DMS 273 (cell line): ENCODE measurements around the gene JMY.

ENCODE experiments used
- DNase-seq: peaks from one replicate; lab custom pipeline; 2025; ENCODE audit not compliant: unreplicated experiment; lab: John Stamatoyannopoulos, UW

JMY gene

GRCh38 chr5:79235634-79236361 lies at the start of gene JMY:
Gene JMY, plus strand, starts transcription at chr5:79236131. Its CDS starts 520 bp downstream, at chr5:79236651.
- DNase-seq: peak; percentile 97

GRCh38 chr5:79186455-79186854 lies 49.5 kb upstream of the JMY start:
- DNase-seq: no peak

GRCh38 chr5:79189439-79190234 lies 46.3 kb upstream of the JMY start:
- peak; percentile 62 for DNase-seq

GRCh38 chr5:79190235-79190529 lies 45.7 kb upstream of the JMY start:
- no peak for DNase-seq

- peak; percentile 52 for DNase-seq
These were observed 44.5 kb upstream of the JMY start for GRCh38 chr5:79191457-79191856.

GRCh38 chr5:79193643-79194042 lies 42.3 kb upstream of the JMY start:
- peak; percentile 14 for DNase-seq

- DNase-seq: peak; percentile 40
These were observed 35.3 kb upstream of the JMY start for GRCh38 chr5:79200573-79201183.

- no peak for DNase-seq
These were observed 34.7 kb upstream of the JMY start for GRCh38 chr5:79201206-79201605.

GRCh38 chr5:79202076-79202475 lies 33.9 kb upstream of the JMY start:
- DNase-seq: no peak

- DNase-seq: no peak
These were observed 30.0 kb upstream of the JMY start for GRCh38 chr5:79205965-79206364.

GRCh38 chr5:79206541-79206940 lies 29.4 kb upstream of the JMY start:
- no peak for DNase-seq

GRCh38 chr5:79209505-79209904 lies 26.4 kb upstream of the JMY start:
- DNase-seq: no peak

- DNase-seq: no peak
These were observed 11.5 kb upstream of the JMY start for GRCh38 chr5:79224286-79224984.

- DNase-seq: peak; percentile 59
These were observed 10.9 kb upstream of the JMY start for GRCh38 chr5:79225026-79225425.

- DNase-seq: no peak
These were observed 10.5 kb upstream of the JMY start for GRCh38 chr5:79225441-79225840.

GRCh38 chr5:79227484-79228025 lies 8.4 kb upstream of the JMY start:
- no peak for DNase-seq

GRCh38 chr5:79229357-79230174 lies 6.4 kb upstream of the JMY start:
- peak; percentile 94 for DNase-seq

GRCh38 chr5:79235261-79235633 lies 684 bp upstream of the JMY start:
- peak; percentile 59 for DNase-seq

GRCh38 chr5:79236362-79236969 lies 535 bp downstream of the JMY start:
- peak; percentile 75 for DNase-seq
